HG03432 (cell line): Measurements from ENCODE around the gene CUBN.
A peak's percentile ranks its signal among the peaks of the same experiment; 100 is the strongest.

Experiments
- ATAC-seq: cut with Tn5 transposase; IDR thresholded peaks from one replicate; pipeline ENCODE4 v1.9.1; 2021; ENCODE audit warnings: mild to moderate bottlenecking, moderate library complexity; ENCODE audit not compliant: unreplicated experiment

Gene CUBN

DNA sequence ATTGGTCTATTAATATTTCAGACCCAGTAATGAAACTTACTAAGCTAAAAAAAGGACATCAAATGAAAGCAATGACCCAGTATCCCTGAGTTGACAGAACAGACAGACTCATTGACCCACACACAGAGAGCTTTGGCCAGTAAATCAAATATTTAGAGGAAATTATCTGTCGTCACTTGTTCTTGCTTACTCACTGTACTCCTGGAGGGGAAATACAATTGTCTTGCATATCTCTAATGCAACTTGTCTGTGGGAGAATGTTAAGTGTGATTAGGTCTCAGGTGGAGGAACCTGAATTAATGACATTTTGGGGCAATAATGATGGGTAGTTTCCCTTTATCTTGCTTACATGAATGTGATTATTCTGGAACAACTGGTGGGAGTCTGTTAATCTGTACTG is 80.4 kb downstream of the CUBN start:
- ATAC-seq: no peak

DNA sequence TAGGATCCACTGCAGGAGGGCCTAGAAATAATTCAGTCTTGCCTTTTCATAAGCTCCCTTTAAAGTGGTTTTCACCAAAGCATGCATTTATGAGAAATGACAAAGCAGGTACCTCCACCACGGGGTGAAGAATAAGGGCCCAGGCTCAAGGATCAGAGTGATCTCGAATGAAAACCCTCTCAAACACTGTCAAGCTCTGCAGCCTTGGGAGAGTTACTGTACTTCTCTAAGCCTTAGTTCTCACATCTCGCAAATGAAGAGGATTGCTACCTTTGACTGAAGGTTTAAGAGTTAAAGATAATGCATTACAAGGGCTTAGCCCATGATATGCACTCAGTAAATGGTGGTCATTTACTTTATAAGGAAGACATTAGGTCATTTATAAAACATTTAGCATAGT is 81.7 kb downstream of the CUBN start:
- no peak for ATAC-seq

DNA sequence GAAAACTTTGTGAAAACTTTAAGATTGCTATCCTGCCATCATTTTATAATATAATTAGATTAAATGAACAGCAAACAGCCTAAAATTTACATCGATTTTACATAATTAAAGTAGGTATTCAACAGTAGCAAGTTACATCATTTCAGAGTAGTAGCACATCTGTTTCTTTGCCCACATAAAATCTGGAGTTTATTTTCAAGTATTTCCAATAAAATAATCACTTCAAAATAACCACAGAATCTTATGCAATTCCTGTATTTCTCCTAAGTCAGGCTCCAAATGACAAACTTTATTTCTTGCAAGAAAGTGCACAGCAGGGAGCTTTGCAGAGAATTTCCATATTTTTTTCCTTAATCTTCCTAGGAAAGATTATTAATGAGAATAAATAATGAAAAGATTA is 82.6 kb downstream of the CUBN start:
- ATAC-seq: no peak

DNA sequence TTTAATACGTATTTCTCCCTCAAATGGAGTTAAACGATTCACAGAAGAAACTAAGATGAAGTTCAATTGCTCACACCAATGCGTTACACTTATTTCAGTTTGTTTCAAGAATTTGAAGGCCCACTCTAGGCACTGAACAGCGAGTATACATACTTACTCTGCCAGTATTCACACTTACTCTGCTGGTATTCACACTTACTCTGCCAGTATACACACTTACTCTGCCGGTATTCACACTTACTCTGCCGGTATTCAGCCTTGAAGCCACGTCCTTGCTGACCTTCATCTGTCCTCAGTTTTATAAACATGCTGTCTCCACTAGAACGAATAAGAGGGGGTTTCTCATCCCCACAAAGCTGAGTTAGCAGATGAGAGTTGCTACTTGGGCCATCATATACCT is 86.0 kb downstream of the CUBN start:
- no peak for ATAC-seq

DNA sequence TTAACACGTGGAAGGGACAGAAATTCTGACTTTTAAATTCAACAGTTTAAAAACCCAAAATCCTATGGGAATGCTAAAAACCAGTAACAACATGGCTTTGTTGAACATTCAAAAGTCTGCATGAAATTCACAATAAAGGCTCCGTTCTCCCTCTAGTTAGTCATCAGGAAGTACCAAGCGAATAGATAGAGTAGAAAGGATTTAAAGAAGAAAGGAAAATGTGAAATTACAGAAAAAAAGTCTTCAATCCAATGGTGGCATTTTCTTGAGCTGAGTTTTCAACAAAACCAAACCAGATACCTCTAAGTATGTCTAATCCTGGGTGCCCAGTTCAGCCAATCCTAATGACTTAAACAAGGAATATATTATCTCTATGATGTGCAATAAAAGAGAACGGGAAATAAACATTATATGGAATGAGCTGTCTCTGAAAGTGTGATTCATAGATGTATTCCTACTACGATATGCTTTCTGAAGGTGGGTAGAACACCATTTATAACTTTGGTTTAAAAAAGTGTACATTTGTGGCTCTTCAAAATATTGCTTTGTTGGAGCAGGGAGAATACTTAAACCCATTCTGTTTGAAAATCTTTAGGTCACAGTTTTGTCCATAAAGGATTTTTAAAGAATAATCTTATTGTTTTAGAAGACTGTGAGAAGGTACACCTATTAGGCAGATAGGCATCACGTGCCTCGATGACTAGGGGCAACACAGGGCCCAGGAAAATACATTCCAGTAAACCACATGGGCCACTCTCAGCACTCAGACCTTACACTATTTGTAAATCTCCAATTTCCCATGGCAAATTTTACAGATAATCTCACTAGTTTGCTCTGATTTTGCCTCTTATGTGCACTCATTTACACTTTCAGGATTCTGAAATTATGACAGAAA is 87.7 kb downstream of the CUBN start:
- ATAC-seq: no peak

DNA sequence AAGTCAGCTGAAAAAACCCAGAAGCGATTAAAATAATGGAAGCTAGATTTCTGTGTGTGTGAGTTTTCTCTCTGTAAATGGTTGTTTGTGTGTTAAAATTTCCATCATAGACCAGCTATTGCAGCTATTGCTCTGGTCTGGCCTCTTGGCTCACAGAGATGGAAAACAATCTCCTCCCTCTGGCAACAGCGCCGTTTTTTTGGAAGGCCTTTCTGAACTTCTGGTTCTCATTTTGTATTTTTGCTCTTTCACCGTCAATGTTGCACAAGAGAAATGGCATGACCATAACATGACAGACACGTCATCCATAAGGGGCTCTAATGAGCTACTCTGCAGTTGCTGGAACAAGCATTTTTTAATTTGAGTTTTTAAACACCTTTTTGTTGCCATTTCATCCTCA is 91.0 kb downstream of the CUBN start:
- ATAC-seq: no peak

DNA sequence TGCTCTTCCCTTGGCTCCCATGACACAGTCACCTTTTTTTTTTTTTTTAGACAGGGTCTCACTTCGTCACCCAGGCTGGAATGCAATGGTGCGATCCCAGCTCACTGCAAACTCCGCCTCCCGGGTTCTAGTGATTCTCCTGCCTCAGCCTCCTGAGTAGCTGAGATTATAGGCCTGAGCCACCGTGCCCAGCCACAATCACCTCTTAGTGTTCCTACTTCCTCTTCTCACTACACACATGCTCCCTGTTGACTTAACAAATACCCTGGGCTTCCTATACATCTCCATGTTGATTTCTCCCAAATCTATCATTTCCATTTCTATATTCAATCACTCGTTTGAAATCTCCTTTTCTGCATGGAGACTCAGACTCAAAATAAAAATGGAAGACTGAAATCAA is 91.7 kb downstream of the CUBN start:
- ATAC-seq: no peak

DNA sequence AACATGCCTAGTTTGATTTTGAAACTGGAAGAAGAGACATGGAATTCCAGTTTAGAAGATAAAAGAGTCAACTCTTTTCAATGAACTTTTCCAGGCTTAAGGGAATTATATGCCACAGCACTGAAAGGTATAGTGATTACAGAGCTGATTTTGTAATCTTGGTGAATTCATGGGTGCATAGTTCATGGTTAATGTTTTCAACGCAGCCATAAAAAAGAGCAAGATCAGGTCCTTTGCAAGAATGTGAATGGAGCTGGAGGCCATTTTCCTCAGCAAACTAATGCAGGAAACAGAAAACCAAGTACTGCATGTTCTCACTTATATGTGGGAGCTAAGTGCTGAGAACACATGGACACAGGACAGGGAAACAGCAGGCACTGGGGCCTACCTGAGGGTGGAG is 94.2 kb downstream of the CUBN start:
- ATAC-seq: no peak

DNA sequence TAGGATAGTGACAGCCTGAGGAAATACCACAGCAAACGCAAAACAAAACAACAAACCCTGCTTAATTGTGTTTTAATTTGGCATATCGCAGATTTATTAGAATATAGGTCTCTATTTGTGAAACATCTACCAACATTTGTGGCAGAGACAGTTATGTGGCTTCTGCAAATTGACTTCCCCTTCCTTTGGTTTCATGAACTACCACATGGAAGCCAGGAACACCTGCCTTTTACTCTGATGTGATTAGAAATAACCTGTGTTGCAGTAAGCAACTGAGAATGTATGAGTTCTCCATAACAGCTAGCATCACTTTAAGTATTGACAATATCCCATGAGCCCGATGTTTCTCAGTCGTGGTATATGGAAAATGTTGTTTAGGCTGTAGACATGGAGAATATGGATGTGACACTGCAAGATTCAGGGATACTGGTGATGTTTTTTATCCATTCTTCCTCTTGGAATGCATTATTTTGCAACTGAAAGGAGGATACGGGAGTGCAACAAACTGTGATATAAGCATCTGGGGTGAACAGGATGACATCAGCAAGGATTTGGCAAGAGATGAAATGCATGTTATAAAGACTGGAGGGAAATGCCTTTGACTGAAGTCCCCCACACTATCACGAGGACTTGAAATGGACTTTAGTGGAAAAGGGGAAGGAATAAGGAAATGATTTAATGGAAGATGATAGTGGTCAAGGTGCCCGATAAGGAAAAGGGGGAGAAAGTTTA is 95.9 kb downstream of the CUBN start:
- ATAC-seq: no peak

DNA sequence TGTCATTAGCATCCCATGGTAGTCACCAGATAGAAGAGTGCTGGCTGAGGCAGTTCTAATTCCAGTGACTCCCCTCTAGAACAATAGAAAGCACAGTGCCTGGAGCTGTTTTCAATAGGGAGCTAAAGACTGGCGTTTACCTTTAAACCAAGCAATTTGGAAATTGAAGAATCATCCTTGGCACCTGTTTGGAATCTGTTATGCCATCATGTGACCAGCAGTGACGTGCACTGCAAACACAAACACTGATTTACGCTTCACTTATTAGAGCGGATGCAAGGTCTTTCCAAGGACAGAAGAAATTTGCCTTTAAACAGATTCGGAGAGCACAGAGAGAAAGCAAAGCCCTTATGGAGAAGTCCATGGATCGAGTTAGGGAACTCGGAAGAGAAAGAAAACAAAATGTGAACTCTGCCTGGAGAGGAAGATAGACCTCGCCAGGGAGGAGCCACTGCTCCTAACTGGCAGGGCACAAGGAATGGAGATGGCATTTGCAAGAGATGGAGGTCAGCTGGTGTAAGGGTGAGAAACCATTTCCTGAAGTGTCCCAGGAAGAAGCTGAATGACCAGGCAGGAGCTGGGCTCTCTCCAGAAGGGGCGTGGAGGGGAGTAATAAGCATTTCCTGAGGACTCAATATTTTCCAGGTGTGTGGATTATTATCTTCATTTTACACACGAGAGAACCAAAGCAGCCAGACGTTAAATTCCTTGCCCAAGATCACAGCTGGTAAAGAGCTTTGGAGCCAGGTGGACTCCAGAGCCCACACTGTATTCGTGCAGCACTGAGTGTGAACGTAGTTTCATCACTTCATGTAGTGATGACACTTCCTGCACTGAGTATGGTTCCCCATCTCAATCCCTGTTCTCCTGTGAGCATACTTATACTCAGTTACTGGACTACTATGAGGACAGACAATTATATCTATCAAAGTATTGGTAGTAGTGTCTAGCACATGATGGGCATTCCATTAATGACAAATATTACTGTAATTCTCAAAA is 97.7 kb downstream of the CUBN start:
- ATAC-seq: no peak

DNA sequence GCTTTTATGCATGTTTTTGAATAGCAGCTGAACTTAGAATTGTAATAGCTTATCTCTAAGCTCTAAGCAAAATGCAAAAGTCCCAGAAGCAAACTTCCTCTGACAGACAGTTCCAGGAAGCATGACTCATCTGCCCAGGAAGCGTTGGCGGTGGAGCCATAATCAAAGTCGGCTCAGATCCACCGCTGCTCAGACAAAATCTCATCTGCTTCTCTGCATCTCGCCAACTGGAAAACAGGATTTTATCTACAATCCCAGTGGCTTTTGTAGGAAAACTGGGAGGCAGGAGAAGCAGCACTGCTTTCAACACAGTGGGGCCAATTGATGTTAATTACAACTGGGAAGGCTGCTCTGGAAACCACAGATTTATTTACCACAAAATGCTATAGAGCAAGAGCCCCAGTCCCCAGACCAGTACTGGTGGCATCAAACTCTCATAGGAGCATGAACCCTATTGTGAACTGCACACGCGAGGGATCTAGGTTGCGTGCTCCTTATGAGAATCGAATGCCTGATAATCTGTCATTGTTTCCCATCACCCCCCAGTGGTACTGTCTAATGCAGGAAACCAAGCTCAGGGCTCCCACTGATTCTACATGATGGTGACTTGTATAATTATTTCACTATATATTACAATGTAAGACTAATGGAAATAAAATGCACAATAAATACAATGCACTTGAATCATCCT is 99.9 kb downstream of the CUBN start:
- ATAC-seq: peak; percentile 39

DNA sequence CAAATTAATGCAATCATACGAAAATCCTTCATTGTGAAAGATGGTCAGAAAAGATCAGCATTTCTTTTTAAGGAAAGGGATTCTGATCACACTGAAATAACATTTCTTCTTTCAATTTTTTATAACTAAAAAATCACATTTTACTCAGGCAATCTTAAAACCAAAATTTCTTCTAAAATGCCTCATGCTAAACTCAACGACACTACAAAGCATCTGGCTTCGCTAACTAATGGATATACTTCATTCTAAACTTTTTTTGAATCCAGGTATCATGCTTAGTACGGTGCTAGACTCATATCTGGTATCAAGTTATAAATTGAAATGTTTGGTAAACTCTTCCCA is 100.4 kb downstream of the CUBN start:
- ATAC-seq: no peak

DNA sequence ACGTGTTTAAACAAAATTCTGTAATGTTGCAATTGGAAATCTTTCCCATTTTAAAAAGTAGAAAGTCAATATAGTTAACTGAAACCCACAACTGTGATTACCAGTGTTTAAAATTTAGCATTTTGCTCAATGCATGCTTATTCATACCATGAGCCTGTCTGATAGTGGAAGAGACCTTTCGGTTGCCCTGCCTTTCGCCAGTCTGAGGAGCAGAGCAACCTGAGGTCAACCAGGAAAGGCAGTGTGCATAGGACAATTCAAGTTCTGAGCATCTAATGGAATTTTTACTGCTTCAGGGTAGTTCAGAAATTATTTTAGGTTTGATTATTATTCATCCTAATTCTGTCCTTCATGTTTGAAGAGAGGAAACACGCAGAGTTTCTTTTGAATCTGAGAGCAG is 100.8 kb downstream of the CUBN start:
- no peak for ATAC-seq

DNA sequence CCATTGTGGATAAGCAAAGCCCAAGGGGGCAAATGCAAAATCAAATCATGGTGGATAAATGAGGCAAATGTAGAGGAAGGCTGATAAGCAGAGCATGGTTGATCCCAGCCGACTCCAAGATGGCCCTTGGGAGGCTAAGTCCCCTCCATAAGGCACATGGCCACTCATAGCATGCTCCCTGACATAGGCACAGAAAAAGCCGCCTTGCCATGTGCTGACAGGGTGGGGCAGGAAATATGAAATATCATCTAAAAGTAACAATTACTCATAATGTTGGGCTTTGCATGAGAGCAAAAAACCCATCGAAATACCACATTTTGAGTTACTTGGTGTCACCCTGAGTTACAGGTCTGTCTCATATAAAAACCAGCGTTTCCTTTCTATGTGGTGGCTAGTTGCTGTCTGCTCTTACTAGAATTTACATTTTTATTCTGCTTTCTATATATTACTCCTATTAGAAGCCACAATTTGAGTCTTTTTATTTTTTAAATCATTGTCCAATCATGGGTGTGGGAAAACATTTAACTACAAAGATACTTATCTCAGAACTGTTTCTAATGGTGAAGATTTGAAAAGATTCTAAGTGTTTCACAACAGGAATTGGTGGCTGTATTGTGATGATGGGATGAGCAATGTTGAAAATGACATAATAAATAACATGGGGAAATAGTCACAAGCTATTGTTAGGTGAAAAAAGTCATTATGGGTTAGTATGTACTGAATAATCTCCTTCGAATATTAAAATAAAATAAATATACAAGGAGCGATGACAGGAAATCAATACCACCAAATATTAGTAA is 102.7 kb downstream of the CUBN start:
- ATAC-seq: peak; percentile 65

DNA sequence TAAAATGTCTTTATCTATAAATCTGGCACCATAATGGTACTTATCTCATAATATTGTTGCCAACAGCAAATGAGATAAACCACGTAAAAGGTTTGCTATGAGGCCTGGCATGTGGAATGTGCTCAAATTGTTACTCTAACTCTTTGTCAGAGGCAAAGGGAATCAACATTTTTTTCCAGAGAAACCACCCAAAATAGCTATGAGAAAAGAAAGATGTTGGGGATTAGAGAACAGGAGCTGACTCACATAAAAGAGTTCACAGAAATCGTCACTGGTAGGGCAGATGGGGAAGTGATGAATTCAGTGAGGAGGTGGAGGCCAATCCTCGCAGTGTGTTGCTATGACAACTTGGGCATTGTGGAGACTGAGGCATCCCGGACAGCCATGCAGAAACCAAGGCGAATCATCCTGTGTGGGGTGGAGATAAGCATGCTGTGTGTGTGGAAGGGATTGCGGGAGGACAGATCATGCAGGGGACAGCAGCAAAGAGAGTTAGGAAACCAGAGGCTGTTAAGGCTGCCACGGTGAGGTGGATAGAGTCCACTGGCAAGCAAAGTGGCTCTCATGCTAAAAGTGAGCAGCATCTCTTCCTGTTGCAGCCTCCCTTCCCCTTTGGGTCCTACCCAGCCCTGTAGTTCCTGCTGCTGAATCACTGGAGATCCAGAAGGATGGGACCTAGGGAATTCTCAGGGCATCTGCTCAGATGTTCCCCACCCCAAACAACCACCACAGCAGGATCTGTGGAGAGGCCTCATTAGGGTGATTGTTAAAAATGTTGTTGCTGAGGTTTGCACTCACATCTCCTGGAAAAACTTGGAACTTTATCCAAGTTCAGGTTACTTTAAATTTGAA is 103.9 kb downstream of the CUBN start:
- no peak for ATAC-seq

DNA sequence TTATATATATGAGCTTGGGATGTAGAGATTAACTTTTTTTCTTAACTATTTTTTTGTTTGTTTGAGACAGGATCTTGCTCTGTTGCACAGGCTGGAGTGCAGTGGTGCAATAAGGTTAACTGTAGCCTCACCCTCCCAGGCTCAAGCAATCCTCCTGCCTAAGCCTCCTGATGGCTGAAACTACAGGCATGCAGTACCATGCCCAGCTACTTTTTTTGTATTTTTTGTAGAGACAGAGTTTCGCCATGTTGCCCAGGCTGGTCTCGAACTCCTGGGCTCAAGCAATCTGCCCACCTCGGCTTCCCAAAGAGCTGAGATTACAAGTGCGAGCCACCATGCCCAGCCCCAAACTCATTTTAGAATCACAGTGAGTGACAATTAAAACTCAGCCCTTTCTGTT is 105.2 kb downstream of the CUBN start:
- ATAC-seq: no peak

DNA sequence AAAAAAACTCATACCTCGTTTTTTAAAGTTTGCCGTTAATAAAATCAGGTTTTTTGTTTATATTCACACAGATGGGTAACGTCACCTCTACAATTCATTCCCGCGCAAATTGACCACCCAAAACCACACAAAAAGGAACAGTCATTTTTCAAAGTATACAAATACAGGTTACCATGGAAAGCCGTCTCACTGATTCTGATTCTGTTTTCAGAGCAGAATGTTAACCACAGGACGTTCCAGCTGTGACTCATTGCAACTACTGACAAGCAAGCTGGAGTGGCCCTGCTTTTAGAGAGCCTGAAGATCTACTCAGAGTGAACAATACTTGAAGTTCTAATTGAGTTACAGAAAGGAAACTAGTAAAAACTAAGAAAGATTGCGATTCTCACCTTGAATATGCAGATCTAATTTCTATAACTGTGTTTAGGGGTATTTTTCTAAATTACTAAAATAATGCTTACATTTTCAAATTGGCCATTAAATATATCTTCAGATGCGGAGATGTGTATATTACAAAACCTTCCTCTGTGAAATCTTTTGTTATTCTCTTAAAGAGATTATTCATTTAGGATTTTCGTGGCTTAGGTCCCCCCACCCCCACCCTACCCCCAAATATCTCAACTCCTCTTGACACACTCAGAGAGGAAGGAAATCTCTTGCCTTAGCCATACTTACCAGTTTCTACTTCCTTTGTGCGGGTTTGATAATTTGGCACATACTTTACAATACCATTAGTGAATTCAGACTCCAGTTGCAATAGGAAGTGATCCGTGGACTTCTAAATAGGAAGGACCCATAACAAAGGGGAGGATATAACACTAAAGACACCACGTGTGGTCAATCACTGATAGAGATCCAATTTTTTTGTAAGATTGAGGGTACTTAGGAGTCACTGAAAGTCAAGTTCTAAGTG is 106.0 kb downstream of the CUBN start:
- peak; percentile 94 for ATAC-seq

DNA sequence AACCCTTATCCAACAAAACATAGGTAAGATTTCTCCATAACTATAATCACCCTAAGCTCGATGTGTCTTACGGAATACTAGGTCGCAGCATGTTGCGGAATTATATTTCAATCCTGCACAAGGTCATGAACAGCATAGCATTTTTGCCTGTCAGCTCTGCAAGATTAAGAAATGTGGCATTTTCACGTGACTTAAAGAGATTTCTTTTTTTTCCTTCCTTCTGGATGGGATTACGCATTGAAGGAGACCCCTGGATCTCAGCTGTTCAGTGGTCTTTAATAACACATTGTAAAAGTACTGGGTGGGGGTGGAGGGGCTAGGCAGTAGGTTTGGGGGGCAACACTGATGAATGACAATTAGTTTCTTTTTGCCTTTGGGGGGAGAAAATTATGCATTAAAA is 106.7 kb downstream of the CUBN start:
- ATAC-seq: no peak
